HG02852 (cell line): ENCODE results near the gene GNB1.
"Not testable (repeated sequence)": the region's sequence is repeated elsewhere in the genome, so short reads cannot be mapped to it uniquely, and the experiment has no call there.

Experiments used
- ATAC-seq: cut with Tn5 transposase; IDR thresholded peaks from one replicate; pipeline ENCODE4 v1.9.1; 2021; ENCODE audit warnings: mild to moderate bottlenecking, moderate library complexity; ENCODE audit not compliant: unreplicated experiment

The GNB1 gene

DNA sequence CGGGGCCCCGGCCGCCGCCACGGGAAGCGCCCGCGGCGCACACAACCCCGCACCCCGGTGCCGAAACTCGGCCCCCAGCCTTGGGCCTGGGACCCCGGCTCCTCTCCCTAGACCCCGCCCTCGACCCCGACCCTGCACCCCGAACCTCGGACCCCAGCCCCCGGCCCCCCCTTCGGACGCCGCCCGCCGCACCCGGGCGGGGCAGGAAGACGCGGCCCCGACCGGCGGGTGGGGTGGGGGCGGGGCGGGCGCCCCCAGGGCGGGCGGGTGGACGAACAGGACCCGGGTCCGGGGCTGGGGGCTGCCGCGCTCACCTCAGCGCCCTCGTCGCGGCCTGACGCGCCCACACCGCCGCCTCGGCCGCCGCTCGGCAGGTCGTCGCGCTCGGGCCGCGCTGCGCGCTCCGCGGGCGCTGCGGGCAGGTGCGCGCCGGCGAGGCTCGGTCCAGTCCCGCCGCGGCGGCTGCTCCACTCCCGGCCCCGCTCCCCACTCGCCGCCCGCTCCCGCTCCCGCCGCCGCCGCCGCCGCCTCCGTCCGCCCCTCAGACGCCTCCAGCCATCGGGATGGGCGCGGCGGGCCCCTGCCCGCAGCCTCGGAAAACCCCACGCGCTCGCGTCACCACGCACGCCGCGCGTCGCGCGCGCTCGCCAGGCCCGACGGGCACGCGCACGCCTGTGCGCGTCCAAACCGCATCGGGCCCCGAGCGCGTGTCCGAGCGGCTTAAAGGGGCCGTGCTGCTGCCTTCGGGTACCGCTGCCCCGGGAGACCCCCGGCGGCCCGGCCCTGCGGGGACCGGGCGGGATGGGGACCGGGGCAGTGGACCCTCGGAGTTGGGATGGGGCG is at the start of gene GNB1:
TSS of gene GNB1 (minus strand) at position 582 of the 843 bp plus-strand sequence. CDS start 65,634 bp downstream, outside the sequence.
- ATAC-seq: peak; percentile 51

- no peak for ATAC-seq
Observed at GRCh38 chr1:1940123-1940425, 49.2 kb upstream of the GNB1 start.

GRCh38 chr1:1939296-1940122 is 48.6 kb upstream of the GNB1 start:
- no peak for ATAC-seq

- no peak for ATAC-seq
Observed at GRCh38 chr1:1938613-1939295, 47.9 kb upstream of the GNB1 start.

DNA sequence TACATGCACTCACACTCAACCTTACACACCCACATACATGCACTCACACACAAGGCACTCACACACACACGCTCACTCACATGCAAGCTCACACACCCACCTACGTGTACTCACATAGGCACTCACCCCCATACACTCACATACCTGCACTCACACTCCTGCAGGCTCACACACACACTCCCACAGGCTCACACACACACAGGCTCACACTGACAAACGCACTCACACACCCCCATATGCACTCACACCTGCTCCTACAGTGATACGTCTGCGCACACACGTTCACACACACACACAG is 47.3 kb upstream of the GNB1 start:
- no peak for ATAC-seq

DNA sequence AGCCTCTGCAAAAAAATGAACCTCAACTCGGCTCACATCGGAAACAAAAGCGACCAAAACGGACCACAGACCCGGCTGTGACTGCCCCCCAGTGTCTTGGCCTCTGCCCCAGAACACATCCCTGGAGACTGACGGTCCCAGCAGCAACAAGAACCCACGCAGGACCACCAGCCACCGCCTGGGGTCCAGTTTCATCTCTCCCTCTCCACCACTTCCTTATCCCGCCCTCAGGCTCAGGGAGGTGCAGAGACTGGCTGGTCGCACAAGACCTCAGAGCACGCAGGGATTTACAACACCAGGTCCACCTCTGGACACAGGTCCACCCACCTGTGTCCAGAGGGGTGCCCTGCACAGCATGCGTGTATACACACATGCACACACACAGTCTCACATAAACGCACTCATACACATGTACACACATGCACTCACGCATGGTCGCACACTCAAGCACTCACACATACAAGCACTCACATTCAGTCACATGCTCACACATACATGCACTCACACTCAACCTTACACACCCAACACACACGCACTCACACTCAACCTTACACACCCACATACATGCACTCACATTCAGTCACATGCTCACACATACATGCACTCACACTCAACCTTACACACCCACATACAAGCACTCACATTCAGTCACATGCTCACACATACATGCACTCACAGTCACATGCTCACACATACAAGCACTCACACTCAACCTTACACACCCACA is 46.8 kb upstream of the GNB1 start:
- ATAC-seq: no peak

DNA sequence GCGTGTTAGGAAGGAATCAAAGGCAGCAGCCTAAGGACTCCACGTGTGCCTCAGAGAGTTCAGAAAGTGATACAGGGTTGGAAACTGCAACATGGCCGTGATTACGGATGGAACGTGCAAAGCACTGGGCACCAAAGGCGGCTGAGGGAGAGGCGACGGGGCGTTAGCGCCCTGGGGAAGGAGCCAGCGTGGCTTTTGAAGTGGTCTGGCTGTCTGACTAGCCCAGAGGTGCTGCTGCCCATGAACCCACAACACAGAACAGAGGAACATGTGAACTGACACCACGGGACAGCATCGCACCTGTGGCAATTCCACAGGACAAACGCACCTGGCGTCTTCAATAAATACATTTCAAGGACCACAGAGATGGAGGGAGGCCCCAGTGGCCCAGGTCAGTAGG is 46.2 kb upstream of the GNB1 start:
- no peak for ATAC-seq

DNA sequence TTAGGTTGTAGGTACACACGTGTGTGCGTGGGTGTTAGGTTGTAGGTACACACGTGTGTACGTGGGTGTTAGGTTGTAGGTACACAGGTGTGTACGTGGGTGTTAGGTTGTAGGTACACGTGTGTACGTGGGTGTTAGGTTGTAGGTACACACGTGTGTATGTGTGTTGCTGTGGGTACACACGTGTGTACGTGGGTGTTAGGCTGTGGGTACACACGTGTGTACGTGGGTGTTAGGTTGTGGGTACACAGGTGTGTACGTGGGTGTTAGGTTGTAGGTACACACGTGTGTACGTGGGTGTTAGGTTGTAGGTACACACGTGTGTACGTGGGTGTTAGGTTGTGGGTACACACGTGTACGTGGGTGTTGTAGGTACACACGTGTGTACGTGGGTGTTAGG is 44.0 kb upstream of the GNB1 start:
- ATAC-seq: not testable (repeated sequence)

DNA sequence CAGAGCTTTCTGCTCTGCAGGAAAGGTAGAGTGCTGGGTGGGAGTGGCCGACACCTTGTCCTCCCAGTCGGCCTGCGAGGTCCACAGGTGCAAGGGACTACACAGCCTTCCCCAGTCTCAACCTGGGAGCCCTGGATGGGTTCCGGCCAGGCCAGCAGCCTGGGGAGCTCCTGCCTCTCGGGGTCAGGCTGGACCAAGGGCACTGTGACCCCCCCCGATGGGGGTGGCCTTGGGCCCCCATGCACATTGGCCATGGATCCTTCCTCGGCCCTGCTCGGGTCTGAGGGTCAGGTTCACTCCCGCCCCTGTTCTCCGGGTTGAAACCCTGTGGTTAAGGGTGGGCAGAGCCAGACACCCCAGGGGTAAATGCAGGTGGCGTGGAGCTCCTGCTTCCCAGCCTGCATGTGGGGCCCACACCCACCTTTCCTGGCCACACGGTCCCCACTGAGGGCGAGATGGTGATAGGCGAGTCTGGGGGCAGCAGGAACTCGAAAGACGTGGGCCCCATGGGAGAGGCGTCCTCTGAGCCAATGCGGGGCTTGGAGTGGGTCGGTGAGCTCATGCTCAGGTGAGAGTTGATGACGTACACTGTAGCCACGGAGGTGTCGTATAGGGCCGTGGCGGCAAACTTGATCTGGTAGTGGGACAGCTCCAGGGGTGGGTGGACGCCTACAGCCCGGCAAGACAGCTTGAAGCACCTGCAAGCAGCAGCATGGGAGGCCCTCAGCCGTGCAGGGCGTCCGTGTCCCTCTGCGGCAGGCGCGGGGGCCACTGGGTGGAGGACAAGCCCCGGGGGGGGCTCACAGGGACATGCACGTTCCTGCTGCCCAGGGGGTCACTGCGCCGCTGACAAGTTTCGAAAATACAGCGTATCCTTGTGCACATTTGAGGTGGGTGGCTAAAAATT is 39.0 kb upstream of the GNB1 start:
- no peak for ATAC-seq

GRCh38 chr1:1929102-1929638 is 38.3 kb upstream of the GNB1 start:
- no peak for ATAC-seq

DNA sequence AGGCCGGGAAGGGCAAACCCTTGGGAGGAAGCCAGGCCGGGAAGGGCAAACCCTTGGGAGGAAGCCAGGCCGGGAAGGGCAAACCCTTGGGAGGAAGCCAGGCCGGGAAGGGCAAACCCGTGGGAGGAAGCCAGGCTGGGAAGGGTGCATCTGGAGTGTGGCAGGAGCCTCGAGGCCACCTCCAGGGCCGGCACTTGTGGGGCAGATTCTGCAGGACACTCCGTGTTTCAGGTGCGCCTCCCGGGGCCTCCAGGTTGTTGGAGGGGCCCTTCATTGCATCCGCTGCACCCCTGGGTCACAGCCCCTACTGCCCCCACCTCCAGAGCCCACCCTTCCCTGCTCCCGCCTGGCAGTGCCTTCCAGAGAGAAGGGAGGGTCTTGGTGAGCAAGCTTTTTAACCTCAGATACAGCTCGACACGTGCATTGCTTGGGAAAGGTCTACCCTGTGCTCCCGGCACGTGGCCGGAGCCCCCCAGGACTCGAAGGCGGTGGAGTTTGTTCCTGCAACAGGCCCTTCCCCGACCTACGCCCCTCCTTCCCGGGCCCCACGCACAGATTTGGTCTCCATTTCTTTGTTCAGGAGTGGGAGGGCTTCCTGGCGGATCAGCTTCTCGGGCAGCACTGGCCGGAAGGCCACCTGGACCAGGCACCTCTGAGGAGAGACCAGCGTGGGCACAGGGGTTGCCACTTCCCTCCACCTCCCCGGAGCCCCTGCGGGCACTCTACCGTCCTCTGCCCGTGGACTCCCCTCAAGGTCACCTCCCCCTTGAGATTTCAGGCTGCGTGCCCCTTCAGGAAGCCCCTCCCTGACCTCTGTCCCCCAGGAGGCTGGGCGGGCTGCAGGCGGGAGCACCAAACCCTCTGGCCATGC is 37.6 kb upstream of the GNB1 start:
- ATAC-seq: no peak

GRCh38 chr1:1927751-1928150 is 36.9 kb upstream of the GNB1 start:
- no peak for ATAC-seq

- ATAC-seq: no peak
Observed at GRCh38 chr1:1926886-1927660, 36.2 kb upstream of the GNB1 start.

GRCh38 chr1:1926346-1926811 is 35.5 kb upstream of the GNB1 start:
- no peak for ATAC-seq

DNA sequence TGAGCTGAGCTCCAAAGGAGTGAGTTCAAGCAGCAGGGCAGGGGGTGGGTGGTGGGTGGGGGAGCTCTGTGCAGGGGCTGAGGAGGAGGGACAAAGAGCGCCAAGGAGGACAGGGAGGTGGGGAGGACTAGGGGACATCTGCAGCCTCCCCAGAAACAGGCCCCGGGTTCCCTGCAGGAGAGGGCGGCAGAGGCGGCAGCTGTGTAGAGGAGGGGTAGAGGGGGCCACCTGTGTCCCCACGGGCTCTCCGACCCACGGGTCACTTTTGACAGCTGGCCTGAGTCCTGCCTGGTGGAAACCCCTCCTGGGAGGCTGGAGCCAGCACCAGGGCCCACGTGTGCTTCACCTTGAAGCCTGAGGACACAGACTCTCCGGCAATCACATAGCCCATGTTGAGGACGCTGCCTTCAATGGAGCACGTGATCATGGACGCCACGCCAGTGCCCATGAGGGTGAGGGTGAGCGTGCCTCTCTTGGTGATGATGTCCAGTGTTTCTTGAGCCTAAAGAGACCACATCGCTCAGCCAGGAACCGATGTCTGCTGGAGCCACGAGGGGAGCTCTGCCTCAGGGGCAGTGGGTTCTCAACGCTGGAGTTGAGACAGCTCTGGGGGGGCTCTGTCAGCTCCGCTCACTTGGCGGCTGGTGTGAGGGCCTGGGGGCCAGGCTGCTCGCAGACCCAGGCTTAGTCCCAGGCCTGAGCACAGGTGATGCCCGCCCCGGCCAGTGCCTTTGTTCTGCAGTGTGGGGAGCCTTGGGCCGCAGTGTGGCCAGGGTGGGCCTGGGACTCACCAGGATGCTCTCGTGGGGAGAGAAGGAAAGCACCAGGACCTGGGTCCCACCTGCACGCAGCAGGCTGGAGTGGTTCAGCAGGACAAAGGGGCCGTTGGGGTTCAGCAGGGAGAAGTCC is 34.8 kb upstream of the GNB1 start:
- ATAC-seq: no peak

GRCh38 chr1:1924849-1925248 is 34.0 kb upstream of the GNB1 start:
- ATAC-seq: no peak

- ATAC-seq: no peak
Observed at GRCh38 chr1:1924386-1924785, 33.5 kb upstream of the GNB1 start.
